H1 (cell line): ENCODE measurements around the gene NKPD1. TPM values are rescaled to one million over a fixed set of nuclear protein-coding genes. Genes with fewer than 3 reads are reported as not detected.

Experiments
- CTCF ChIA-PET: fragments of 300-600 bp; sonication (Branson Sonifier 250); formaldehyde crosslinking; loops from one replicate; lab custom pipeline; 2021; ENCODE audit not compliant: partially characterized antibody; lab: Charles Lee
- POLR2A ChIA-PET: fragments of 300-600 bp; sonication (Branson Sonifier 250); formaldehyde crosslinking; loops from one replicate; lab custom pipeline; 2021; ENCODE audit warnings: inconsistent platforms; ENCODE audit not compliant: partially characterized antibody; lab: Charles Lee
- DNase-seq, 2 experiments: peaks; one replicate each; pipeline versions ENCODE4 v3.0.0 to v3.0.0-alpha.2; 2010 to 2022; ENCODE audit warnings: low spot score in 2 of 2, low read depth in 1 of 2, mixed read lengths in 1 of 2
- FAIRE-seq: peaks from 2 replicates; lab custom pipeline; 2011; peaks lifted over from hg19 to GRCh38; lab: Jason Lieb, UNC
- H2AFZ ChIP-seq: 2 replicates; pipeline ENCODE4 v1.8.1; 2012; ENCODE audit warnings: low read length, inconsistent platforms
- H2AK5ac ChIP-seq: 2 replicates; pipeline ENCODE4 v1.6.1; 2013; ENCODE audit warnings: low read depth, low read length
- H2BK120ac ChIP-seq: replicated peaks from 2 replicates; pipeline ENCODE3; 2013; ENCODE audit warnings: low read depth, low read length, inconsistent platforms
- H2BK12ac ChIP-seq: 2 replicates; pipeline ENCODE4 v1.6.1; 2013; ENCODE audit warnings: low read depth, low read length
- H2BK15ac ChIP-seq: 2 replicates; pipeline ENCODE4 v1.6.1; 2013; ENCODE audit warnings: low read length
- H2BK20ac ChIP-seq: 2 replicates; pipeline ENCODE4 v1.6.1; 2013; ENCODE audit warnings: low read length
- H2BK5ac ChIP-seq: 2 replicates; pipeline ENCODE4 v1.6.1; 2013; ENCODE audit warnings: low read depth, low read length
- H3K14ac ChIP-seq: 2 replicates; pipeline ENCODE4 v1.6.1; 2013; ENCODE audit warnings: inconsistent platforms; ENCODE audit not compliant: insufficient read length
- H3K18ac ChIP-seq: 2 replicates; pipeline ENCODE4 v1.6.1; 2013; ENCODE audit warnings: low read length; ENCODE audit errors: extremely low read depth
- H3K23ac ChIP-seq: 2 replicates; pipeline ENCODE4 v1.6.1; 2013; ENCODE audit warnings: inconsistent platforms; ENCODE audit not compliant: insufficient read length
- H3K23me2 ChIP-seq: 2 replicates; pipeline ENCODE4 v1.6.1; 2013; ENCODE audit warnings: low read depth, low read length
- H3K27ac ChIP-seq: 2 replicates; pipeline ENCODE4 v1.6.1; 2011; ENCODE audit warnings: low read depth, low read length, inconsistent platforms
- H3K27me3 ChIP-seq, 4 experiments: replicated peaks in 1 of 4; 1 replicate in 1 of 4; 2 replicates in 3 of 4; pipeline versions ENCODE4 v1.6.1 to v1.8.1; 2011 to 2013; ENCODE audit warnings: low read length in 3 of 4, mild to moderate bottlenecking in 3 of 4, inconsistent platforms in 2 of 4, mixed read lengths in 2 of 4, moderate library complexity in 1 of 4; ENCODE audit not compliant: control insufficient read depth in 3 of 4, insufficient read depth in 3 of 4; ENCODE audit errors: extremely low read depth in 1 of 4
- H3K36me3 ChIP-seq, 4 experiments: 2 replicates each; pipeline versions ENCODE4 v1.6.1 to v1.8.1; 2011 to 2013; ENCODE audit warnings: mild to moderate bottlenecking in 4 of 4, low read length in 3 of 4, moderate library complexity in 2 of 4, control low read depth in 1 of 4, inconsistent platforms in 1 of 4; ENCODE audit not compliant: insufficient read depth in 4 of 4, control insufficient read depth in 2 of 4
- H3K4ac ChIP-seq: replicated peaks from 2 replicates; pipeline ENCODE3; 2013; ENCODE audit warnings: low read length, low read depth, mixed read lengths, inconsistent platforms; ENCODE audit not compliant: insufficient read length
- H3K4me1 ChIP-seq, 4 experiments: replicated peaks in 1 of 4; 1 replicate in 1 of 4; 2 replicates in 3 of 4; pipeline versions ENCODE4 v1.6.1 to v1.8.1; 2011 to 2013; ENCODE audit warnings: low read length in 3 of 4, inconsistent platforms in 2 of 4, mixed read lengths in 1 of 4; ENCODE audit not compliant: insufficient read depth in 4 of 4, control insufficient read depth in 3 of 4
- H3K4me2 ChIP-seq, 2 experiments: 2 replicates each; pipeline versions ENCODE4 v1.6.1 to v1.8.1; 2011 to 2013; ENCODE audit warnings: low read depth in 2 of 2, low read length in 2 of 2, control low read depth in 1 of 2, inconsistent platforms in 1 of 2, mild to moderate bottlenecking in 1 of 2; ENCODE audit not compliant: insufficient read depth in 1 of 2
- H3K4me3 ChIP-seq, 4 experiments: fragments of 200-600, 300-600 bp in 1 of 4; sonication (generic), shearing (Covaris generic), sonication (Bioruptor Twin) in 1 of 4; 2 replicates each; pipeline versions ENCODE4 v1.5.1 to v1.8.1; 2011 to 2016; ENCODE audit warnings: low read length in 4 of 4, low read depth in 3 of 4, control low read depth in 2 of 4, inconsistent platforms in 2 of 4, mild to moderate bottlenecking in 2 of 4, mixed read lengths in 1 of 4, moderate library complexity in 1 of 4; ENCODE audit not compliant: insufficient read depth in 2 of 4; ENCODE audit errors: extremely low read depth in 1 of 4
- H3K56ac ChIP-seq: replicated peaks from 2 replicates; pipeline ENCODE3; 2013; ENCODE audit warnings: low read depth, mild to moderate bottlenecking, mixed read lengths, low read length, inconsistent platforms; ENCODE audit not compliant: insufficient read length
- H3K79me1 ChIP-seq: 2 replicates; pipeline ENCODE4 v1.6.1; 2013; ENCODE audit warnings: low read depth, low read length, control low read depth
- H3K79me2 ChIP-seq, 2 experiments: 2 replicates each; pipeline versions ENCODE4 v1.6.1 to v1.8.1; 2012 to 2013; ENCODE audit warnings: low read length in 2 of 2, mild to moderate bottlenecking in 2 of 2, inconsistent platforms in 1 of 2; ENCODE audit not compliant: insufficient read depth in 2 of 2, control insufficient read depth in 1 of 2
- H3K9ac ChIP-seq, 4 experiments: replicated peaks in 1 of 4; 1 replicate in 1 of 4; 2 replicates in 3 of 4; pipeline versions ENCODE4 v1.6.1 to v1.8.1; 2011 to 2013; ENCODE audit warnings: low read depth in 3 of 4, low read length in 3 of 4, control low read depth in 2 of 4, mild to moderate bottlenecking in 2 of 4, moderate library complexity in 2 of 4, inconsistent platforms in 1 of 4; ENCODE audit errors: extremely low read depth in 1 of 4
- H3K9me3 ChIP-seq, 2 experiments: 2 replicates each; pipeline versions ENCODE4 v1.6.1 to v1.8.1; 2012 to 2013; ENCODE audit warnings: mild to moderate bottlenecking in 2 of 2, moderate library complexity in 2 of 2, control low read depth in 1 of 2, inconsistent platforms in 1 of 2, low read depth in 1 of 2, low read length in 1 of 2, mixed read lengths in 1 of 2; ENCODE audit not compliant: insufficient read depth in 2 of 2
- H4K20me1 ChIP-seq, 2 experiments: replicated peaks in 1 of 2; 2 replicates each; pipeline versions ENCODE3 to v1.8.1; 2011 to 2013; ENCODE audit warnings: inconsistent platforms in 2 of 2, low read length in 2 of 2, mild to moderate bottlenecking in 1 of 2; ENCODE audit not compliant: insufficient read depth in 2 of 2, control insufficient read depth in 1 of 2
- H4K5ac ChIP-seq: 2 replicates; pipeline ENCODE4 v1.6.1; 2013; ENCODE audit warnings: low read length, low read depth, mixed read lengths, inconsistent platforms; ENCODE audit not compliant: insufficient read length
- H4K8ac ChIP-seq: 2 replicates; pipeline ENCODE4 v1.8.0; 2013; ENCODE audit warnings: mild to moderate bottlenecking, moderate library complexity, low read length, inconsistent platforms; ENCODE audit not compliant: insufficient read depth; ENCODE audit errors: extremely low read depth
- H4K91ac ChIP-seq: replicated peaks from 2 replicates; pipeline ENCODE3; 2013; ENCODE audit warnings: low read length, mixed read lengths, inconsistent platforms; ENCODE audit not compliant: insufficient read length
- EGR1 ChIP-seq: IDR thresholded peaks from 2 replicates; pipeline ENCODE4 v1.6.1; 2011; ENCODE audit warnings: low read depth, low read length, borderline replicate concordance
- JUN ChIP-seq: IDR thresholded peaks from 2 replicates; pipeline ENCODE4 v1.6.1; 2011; ENCODE audit warnings: low read depth, mild to moderate bottlenecking, improper control_type of control experiment, low read length
- POLR2A ChIP-seq, 2 experiments: IDR thresholded peaks; 1 replicate in 1 of 2; 2 replicates in 1 of 2; pipeline ENCODE4 v1.6.1; 2011; ENCODE audit warnings: low read depth in 2 of 2, low read length in 2 of 2, mild to moderate bottlenecking in 2 of 2; ENCODE audit errors: control extremely low read depth in 1 of 2
- WGBS, 2 experiments: shearing (Covaris generic) in 1 of 2; methylation state at CpG; one replicate each; pipeline versions ENCODE4 v1.1.6 to v1.1.7; 2013 to 2015; ENCODE audit warnings: low lambda C conversion rate in 2 of 2, mixed read lengths in 2 of 2, inconsistent platforms in 1 of 2, low coverage in 1 of 2, missing lambda C conversion rate in 1 of 2; ENCODE audit not compliant: insufficient replicate concordance in 2 of 2, insufficient coverage in 1 of 2, insufficient read length in 1 of 2; ENCODE audit errors: extremely low coverage in 1 of 2, missing lambda C conversion rate in 1 of 2; 5-methylcytosine and 5-hydroxymethylcytosine counted together
- polyA plus RNA-seq, 7 experiments: library from polyadenylated mRNA; depleted of rRNA in 3 of 7; stranded (reverse) in 5 of 7; unstranded in 2 of 7; fragments of >200 nt in 5 of 7; fragments of 200-250 nt in 2 of 7; gene quantifications; 1 replicate in 5 of 7; 2 replicates in 1 of 7; 4 replicates in 1 of 7; pipeline versions ENCODE4 v1.2.1 to v1.2.3, GENCODE V29; 2011 to 2013; ENCODE audit warnings: missing spikeins in 2 of 7, mixed read lengths in 2 of 7
- total RNA-seq: library from RNA; stranded (reverse); fragmentation: NEBNext Ultra II Directional; extraction: Animal tissue kit (Norgen Biotek cat#: 25700); gene quantifications from 2 replicates; pipeline ENCODE4 v1.2.1, GENCODE V29; 2021

NKPD1 gene
- total and polyA plus RNA-seq, 2 of the 8 experiments (the other 6 are each of a cell fraction or from before 2014, with no cell fraction given), result 0.30 to 0.39 TPM

DNA sequence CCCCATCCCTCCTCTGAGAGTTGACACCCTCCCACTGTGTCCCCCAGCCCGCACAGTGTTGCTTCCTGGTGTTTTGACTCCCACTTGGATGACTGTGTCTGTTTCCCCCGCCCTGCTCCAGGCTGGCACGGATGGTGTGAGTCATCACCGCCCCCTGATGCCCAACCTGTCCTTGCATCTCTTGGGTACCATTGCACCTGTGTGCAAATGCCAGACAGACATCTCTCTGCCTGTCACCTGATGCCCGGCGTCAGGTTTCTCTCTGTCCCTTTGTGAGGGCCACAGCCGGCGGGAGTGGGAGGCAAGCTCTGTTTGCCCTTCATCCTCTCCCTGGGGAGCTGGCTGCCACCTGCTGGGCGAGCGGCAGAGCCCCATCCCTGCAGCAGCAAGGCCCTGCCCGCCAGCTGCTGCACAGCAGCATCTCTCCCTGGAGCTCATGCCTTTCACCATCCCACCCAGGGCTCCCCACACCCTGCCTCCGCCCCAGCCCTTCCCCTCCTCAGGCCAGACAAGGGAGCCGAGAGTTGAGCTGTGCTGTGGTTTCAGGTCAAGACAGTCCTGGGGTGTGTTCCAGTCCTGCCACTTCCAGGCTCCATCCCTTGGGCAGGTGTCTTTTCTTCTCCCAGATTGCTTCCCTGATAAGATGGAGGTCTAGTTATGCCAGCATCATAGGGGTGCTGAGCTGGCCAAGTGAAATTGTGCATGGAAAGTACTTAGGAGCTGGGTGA lies 29.7 kb downstream of the NKPD1 start:
- no peak overlapping the region for H2BK15ac ChIP-seq
- WGBS, 2 experiments, result 63% methylated on average over 12 of the region's 13 CpGs; no CpG with 5 or more reads in 1 of the 2 experiments
- no peaks in the 10 kb centered on the region for H3K36me3 ChIP-seq
- peak overlapping the region; percentile 24; the same call in 1 of the 2 replicates for H2BK5ac ChIP-seq
- H3K9ac ChIP-seq, result no peak overlapping the region
- no peak overlapping the region for H3K27ac ChIP-seq
- peaks cover 24% of the 10 kb centered on the region for H3K79me1 ChIP-seq
- no peak for DNase-seq
- H3K4me1 ChIP-seq, result peaks cover 0 to 12% (median 6%) of the 10 kb centered on the region in 4 experiments; a peak in 5 of 7 replicates
- H3K4ac ChIP-seq, result no peak overlapping the region
- H4K8ac ChIP-seq, result no peak overlapping the region; the same call in 1 of the 2 replicates
- no peak overlapping the region; the same call in 1 of the 2 replicates for H2BK20ac ChIP-seq
- no peak overlapping the region for H3K4me2 ChIP-seq
- H2BK120ac ChIP-seq, result no peak overlapping the region
- no peak overlapping the region for H4K91ac ChIP-seq
- H4K20me1 ChIP-seq, result peaks cover 17 to 26% of the 10 kb centered on the region in 2 experiments
- no peaks in the 10 kb centered on the region; a peak in 1 of 7 replicates for H3K27me3 ChIP-seq
- H3K4me3 ChIP-seq, result no peak overlapping the region
- CTCF ChIA-PET, result interaction anchor here (0.6 to 2.5 kb wide), 10 partner anchors 9 to 1626 kb away, joined by 3 to 12 read pairs (median 3); partner anchors contain the start of gene ZNF296
- H2AK5ac ChIP-seq, result no peak overlapping the region
- no peak overlapping the region for H2BK12ac ChIP-seq
- H2AFZ ChIP-seq, result no peak overlapping the region
- POLR2A ChIA-PET, result interaction anchor here (1.0 to 2.0 kb wide), 5 partner anchors 9 to 39 kb away, joined by 3 to 5 read pairs (median 4); partner anchors contain the start of gene PPP1R37
- H4K5ac ChIP-seq, result no peak overlapping the region
- no peak overlapping the region for H3K56ac ChIP-seq
- no peak for FAIRE-seq
- H3K14ac ChIP-seq, result no peak overlapping the region
- no peak overlapping the region for H3K23ac ChIP-seq
- no peaks in the 10 kb centered on the region for H3K9me3 ChIP-seq
- peaks cover 0 to 50% of the 10 kb centered on the region in 2 experiments; a peak in 2 of 4 replicates for H3K79me2 ChIP-seq
- peak overlapping the region; percentile 48; the same call in 1 of the 2 replicates for H3K18ac ChIP-seq
- H3K23me2 ChIP-seq, result no peaks in the 10 kb centered on the region
- TF ChIP-seq POLR2A (IDR thresholded peaks at IDR 0.05; ENCODE audit: control extremely low read depth in 1 of 2, low read depth in 2 of 2, low read length in 2 of 2) (no peak), EGR1 (no peak), JUN (no peak)
